Measurements from ENCODE around the gene CDH4.

DNA sequence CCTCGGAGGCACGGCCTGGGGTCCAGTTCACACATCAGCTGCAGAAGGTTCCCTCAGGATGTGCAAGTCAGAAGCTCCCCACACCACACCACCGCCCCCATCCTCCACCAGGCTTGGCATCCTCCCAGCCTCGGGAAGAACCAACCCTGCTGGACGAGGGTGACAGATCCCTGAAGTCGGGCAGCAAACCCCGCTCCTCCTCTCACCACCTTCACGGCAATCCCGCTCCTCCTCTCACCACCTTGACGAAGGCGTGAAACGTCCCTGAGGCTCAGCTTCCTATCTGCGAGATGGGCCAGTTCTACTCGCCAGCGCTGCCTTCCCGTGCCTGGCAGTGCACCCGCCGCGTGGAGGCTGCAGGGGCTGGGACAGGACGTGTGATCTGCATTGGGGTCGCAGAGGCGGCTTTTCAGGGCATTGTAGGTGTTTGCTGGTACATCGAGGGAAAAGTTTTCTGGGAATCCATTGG lies 486.6 kb downstream of the CDH4 start:
- TF ChIP-seq, protein P1, sequence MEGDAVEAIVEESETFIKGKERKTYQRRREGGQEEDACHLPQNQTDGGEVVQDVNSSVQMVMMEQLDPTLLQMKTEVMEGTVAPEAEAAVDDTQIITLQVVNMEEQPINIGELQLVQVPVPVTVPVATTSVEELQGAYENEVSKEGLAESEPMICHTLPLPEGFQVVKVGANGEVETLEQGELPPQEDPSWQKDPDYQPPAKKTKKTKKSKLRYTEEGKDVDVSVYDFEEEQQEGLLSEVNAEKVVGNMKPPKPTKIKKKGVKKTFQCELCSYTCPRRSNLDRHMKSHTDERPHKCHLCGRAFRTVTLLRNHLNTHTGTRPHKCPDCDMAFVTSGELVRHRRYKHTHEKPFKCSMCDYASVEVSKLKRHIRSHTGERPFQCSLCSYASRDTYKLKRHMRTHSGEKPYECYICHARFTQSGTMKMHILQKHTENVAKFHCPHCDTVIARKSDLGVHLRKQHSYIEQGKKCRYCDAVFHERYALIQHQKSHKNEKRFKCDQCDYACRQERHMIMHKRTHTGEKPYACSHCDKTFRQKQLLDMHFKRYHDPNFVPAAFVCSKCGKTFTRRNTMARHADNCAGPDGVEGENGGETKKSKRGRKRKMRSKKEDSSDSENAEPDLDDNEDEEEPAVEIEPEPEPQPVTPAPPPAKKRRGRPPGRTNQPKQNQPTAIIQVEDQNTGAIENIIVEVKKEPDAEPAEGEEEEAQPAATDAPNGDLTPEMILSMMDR (IDR thresholded peaks at IDR 0.05), result no peak
- TF ChIP-seq EZH2 (IDR thresholded peaks at IDR 0.05; ENCODE audit: borderline replicate concordance, insufficient read depth, low read depth, low read length, poor library complexity, severe bottlenecking), result no peak

Data from B cell (primary cell).